GM12878 (cell line): ENCODE results near the gene SFI1. TPM values are rescaled to one million over a fixed set of nuclear protein-coding genes. Genes with fewer than 3 reads are reported as not detected.

Experiments used
- BCL3 ChIP-seq: IDR thresholded peaks from 2 replicates; pipeline ENCODE4 v1.6.1; 2011; ENCODE audit warnings: borderline replicate concordance, low read depth, mild to moderate bottlenecking, moderate library complexity, low read length; ENCODE audit not compliant: insufficient read depth, poor library complexity, severe bottlenecking
- BHLHE40 ChIP-seq, 2 experiments: fragments of 450-650 bp in 1 of 2; IDR thresholded peaks; 2 replicates each; pipeline ENCODE4 v1.6.1; 2011 to 2017; ENCODE audit warnings: low read depth in 2 of 2, borderline replicate concordance in 1 of 2, improper control_type of control experiment in 1 of 2, low read length in 1 of 2, mild to moderate bottlenecking in 1 of 2
- CBX5 ChIP-seq: sonication (generic); IDR thresholded peaks from 2 replicates; pipeline ENCODE4 v1.6.1; 2016; ENCODE audit warnings: low read depth, moderate library complexity, mild to moderate bottlenecking, inconsistent platforms
- CEBPB ChIP-seq, 2 experiments: fragments of 150-350 bp in 1 of 2; IDR thresholded peaks; 2 replicates each; pipeline ENCODE4 v1.6.1; 2012 to 2014; ENCODE audit warnings: low read depth in 2 of 2, low read length in 2 of 2, borderline replicate concordance in 1 of 2, inconsistent platforms in 1 of 2
- CHD1 ChIP-seq: IDR thresholded peaks from 2 replicates; pipeline ENCODE4 v1.6.1; 2012; ENCODE audit warnings: low read depth, low read length, improper control_type of control experiment
- FOXM1 ChIP-seq: IDR thresholded peaks from 2 replicates; pipeline ENCODE4 v1.6.1; 2012; ENCODE audit warnings: low read depth, mild to moderate bottlenecking, inconsistent platforms, low read length, moderate library complexity
- IKZF2 ChIP-seq, 2 experiments: fragments of 450-650 bp; IDR thresholded peaks; 2 replicates each; pipeline ENCODE4 v1.6.1; 2017; ENCODE audit warnings: mild to moderate bottlenecking in 2 of 2, moderate library complexity in 2 of 2
- JUNB ChIP-seq: IDR thresholded peaks from 2 replicates; pipeline ENCODE4 v1.6.1; 2016; ENCODE audit warnings: antibody characterized with exemption, mild to moderate bottlenecking
- MEF2B ChIP-seq: fragments of 450-650 bp; IDR thresholded peaks from 2 replicates; pipeline ENCODE4 v1.6.1; 2018; ENCODE audit warnings: mild to moderate bottlenecking, moderate library complexity; ENCODE audit not compliant: partially characterized antibody, poor library complexity, severe bottlenecking
- MTA2 ChIP-seq: fragments of 450-650 bp; IDR thresholded peaks from 2 replicates; pipeline ENCODE4 v1.6.1; 2016; ENCODE audit warnings: low read depth, mild to moderate bottlenecking, moderate library complexity
- NR2F1 ChIP-seq: fragments of 450-650 bp; conservative IDR thresholded peaks from 2 replicates; pipeline ENCODE4 v1.6.1; 2017; ENCODE audit warnings: mild to moderate bottlenecking
- PAX5 ChIP-seq: IDR thresholded peaks from 2 replicates; pipeline ENCODE4 v1.6.1; 2011; ENCODE audit warnings: low read depth, low read length, borderline replicate concordance
- PKNOX1 ChIP-seq: fragments of 450-650 bp; IDR thresholded peaks from 2 replicates; pipeline ENCODE4 v1.6.1; 2016; ENCODE audit warnings: mild to moderate bottlenecking
- RELA ChIP-seq: fragments of 450-650 bp; IDR thresholded peaks from 2 replicates; pipeline ENCODE4 v1.8.0; 2014; ENCODE audit warnings: borderline replicate concordance; ENCODE audit not compliant: partially characterized antibody
- RELB ChIP-seq: fragments of 450-650 bp; IDR thresholded peaks from 2 replicates; pipeline ENCODE4 v1.6.1; 2017; ENCODE audit warnings: low read depth, mild to moderate bottlenecking, moderate library complexity
- TCF12 ChIP-seq: IDR thresholded peaks from 2 replicates; pipeline ENCODE4 v1.6.1; 2011; ENCODE audit warnings: low read depth, mild to moderate bottlenecking, low read length
- ZNF217 ChIP-seq: fragments of 450-650 bp; IDR thresholded peaks from 2 replicates; pipeline ENCODE4 v1.6.1; 2017; ENCODE audit warnings: antibody characterized with exemption, mild to moderate bottlenecking
- ZNF592 ChIP-seq: fragments of 450-650 bp; IDR thresholded peaks from 2 replicates; pipeline ENCODE4 v1.6.1; 2017; ENCODE audit warnings: mild to moderate bottlenecking, moderate library complexity
- polyA plus RNA-seq, 11 experiments: library from polyadenylated mRNA; depleted of rRNA in 4 of 11; unstranded in 6 of 11; stranded (reverse) in 5 of 11; fragments of >200 nt; fragmentation: Nextera tagmentation in 4 of 11; fragmentation: Illumina TruSeq in 1 of 11; extraction: Ambion mirVana in 4 of 11; extraction: Trizol in 1 of 11; gene quantifications; 1 replicate in 1 of 11; 2 replicates in 10 of 11; pipeline versions ENCODE4 v1.2.1 to v1.2.3, GENCODE V29; 2011 to 2016; ENCODE audit warnings: inconsistent platforms in 2 of 11, missing spikeins in 2 of 11, low read depth in 1 of 11
- total RNA-seq, 4 experiments: library from RNA; depleted of rRNA in 3 of 4; stranded (reverse); fragments of >200 nt in 3 of 4; fragmentation: Illumina TruSeq in 1 of 4; extraction: Trizol in 1 of 4; gene quantifications; 2 replicates each; pipeline versions ENCODE4 v1.2.1 to v1.2.3, GENCODE V29; 2013 to 2021

SFI1 gene
- total and polyA plus RNA-seq, 10 of the 15 experiments (the other 5 are each of a cell fraction or from before 2014, with no cell fraction given) = 6.3 to 70.1 (median 30.4) TPM

- TF ChIP-seq BCL3 (peak; percentile 12), FOXM1 (peak; percentile 45; the same call in 1 of the 2 replicates), NR2F1 (peak; percentile 96), PAX5 (peak; percentile 71; the same call in 1 of the 2 replicates), BHLHE40 (IDR thresholded peaks at IDR 0.05; ENCODE audit: borderline replicate concordance in 1 of 2, low read depth in 2 of 2, low read length in 1 of 2) (peak; percentile 95), JUNB (peak; percentile 61), ZNF217 (0 out of 2 replicates have a peak, but pooled peaks have one; percentile 53), PKNOX1 (0 out of 2 replicates have a peak, but pooled peaks have one; percentile 16), CHD1 (no peak), CEBPB (IDR thresholded peaks at IDR 0.05; ENCODE audit: borderline replicate concordance in 1 of 2, low read depth in 2 of 2, low read length in 2 of 2) (no peak), MEF2B (peak; percentile 73), RELB (peak; percentile 96), MTA2 (peak; percentile 82; the same call in 1 of the 2 replicates), CBX5 (no peak), RELA (peak; percentile 70), IKZF2 (IDR thresholded peaks at IDR 0.05) (peak; percentile 91 to 95), TCF12 (no peak), ZNF592 (0 out of 2 replicates have a peak, but pooled peaks have one; percentile 21)
Observed at GRCh38 chr22:31646186-31647019, 150.1 kb downstream of the SFI1 start (continued).
